DOHH2 (cell line): Measurements from ENCODE around the gene SESN1.

ENCODE experiments used
- H3F3A ChIP-seq: fragments of 200-600 bp; sonication (generic), shearing (Covaris generic); 2 replicates; pipeline ENCODE4 v1.6.0; 2016; ENCODE audit warnings: antibody characterized with exemption, mild to moderate bottlenecking; ENCODE audit not compliant: control insufficient read depth, insufficient read depth
- H3K27ac ChIP-seq: fragments of 200-600 bp; sonication (generic); 2 replicates; pipeline ENCODE4 v1.5.1; 2014; ENCODE audit warnings: low read depth, mild to moderate bottlenecking, low read length, moderate library complexity
- H3K27me3 ChIP-seq: fragments of 200-600 bp; sonication (generic); 2 replicates; pipeline ENCODE4 v1.6.1; 2014; ENCODE audit warnings: mild to moderate bottlenecking, low read length, mixed read lengths; ENCODE audit not compliant: control insufficient read depth
- H3K36me3 ChIP-seq: fragments of 200-600 bp; sonication (generic); 2 replicates; pipeline ENCODE4 v1.6.1; 2014; ENCODE audit warnings: mild to moderate bottlenecking, low read length, moderate library complexity, mixed read lengths; ENCODE audit not compliant: control insufficient read depth
- H3K4me1 ChIP-seq: fragments of 200-600 bp; sonication (generic); 2 replicates; pipeline ENCODE4 v1.6.1; 2014; ENCODE audit warnings: mild to moderate bottlenecking, low read length, mixed read lengths; ENCODE audit not compliant: control insufficient read depth
- H3K4me2 ChIP-seq: fragments of 200-600 bp; sonication (generic); 2 replicates; pipeline ENCODE4 v1.6.0; 2014; ENCODE audit warnings: mild to moderate bottlenecking, low read length, moderate library complexity
- H3K4me3 ChIP-seq: fragments of 200-600 bp; sonication (generic); 2 replicates; pipeline ENCODE4 v1.5.1; 2014; ENCODE audit warnings: mild to moderate bottlenecking, low read length, mixed read lengths
- H3K79me2 ChIP-seq: fragments of 200-600 bp; sonication (generic); 2 replicates; pipeline ENCODE4 v1.6.1; 2014; ENCODE audit warnings: mild to moderate bottlenecking, low read length, mixed read lengths; ENCODE audit not compliant: control insufficient read depth
- H3K9me2 ChIP-seq: fragments of 200-600 bp; sonication (generic); replicated peaks from 2 replicates; pipeline ENCODE4 v1.6.1; 2014; ENCODE audit warnings: mild to moderate bottlenecking, low read length, mixed read lengths; ENCODE audit not compliant: control insufficient read depth
- H3K9me3 ChIP-seq: fragments of 200-600 bp; sonication (generic); 2 replicates; pipeline ENCODE4 v1.6.1; 2014; ENCODE audit warnings: antibody characterized with exemption, low read length, mixed read lengths; ENCODE audit not compliant: control insufficient read depth, insufficient read depth
- H4K20me1 ChIP-seq: fragments of 200-600 bp; sonication (generic); 2 replicates; pipeline ENCODE4 v1.6.0; 2014; ENCODE audit warnings: low read depth, mild to moderate bottlenecking, antibody characterized with exemption, low read length, moderate library complexity; ENCODE audit not compliant: control insufficient read depth, insufficient read depth
- CTCF ChIP-seq: fragments of 200-600 bp; sonication (generic); IDR thresholded peaks from one replicate; pipeline ENCODE4 v1.5.1; 2014; ENCODE audit warnings: antibody characterized with exemption, mild to moderate bottlenecking, low read depth, low read length; ENCODE audit not compliant: poor library complexity, severe bottlenecking
- EZH2phosphoT487 ChIP-seq: fragments of 200-600 bp; sonication (generic); IDR thresholded peaks from 2 replicates; pipeline ENCODE4 v1.6.1; 2017; ENCODE audit warnings: borderline replicate concordance, mild to moderate bottlenecking, antibody characterized with exemption, low read length, moderate library complexity, mixed read lengths

SESN1 gene

GRCh38 chr6:109036574-109037294 lies 57.9 kb downstream of the SESN1 start:
- Histone ChIP-seq H3K4me2 (no peak overlapping the region), H3K27me3 (no peaks in the 10 kb centered on the region), H3K9me3 (no peaks in the 10 kb centered on the region), H3F3A (no peaks in the 10 kb centered on the region), H3K79me2 (no peaks in the 10 kb centered on the region), H3K36me3 (no peaks in the 10 kb centered on the region), H3K9me2 (no peaks in the 10 kb centered on the region), H3K27ac (no peak overlapping the region), H3K4me1 (no peaks in the 10 kb centered on the region), H3K4me3 (no peak overlapping the region), H4K20me1 (no peaks in the 10 kb centered on the region)
- no peak for TF ChIP-seq CTCF
- TF ChIP-seq EZH2phosphoT487 = no peak

GRCh38 chr6:109034526-109034925 lies 60.1 kb downstream of the SESN1 start:
- Histone ChIP-seq H3F3A (no peaks in the 10 kb centered on the region), H3K27me3 (peaks cover 3% of the 10 kb centered on the region; the same call in 1 of the 2 replicates), H3K27ac (no peak overlapping the region), H3K9me2 (no peaks in the 10 kb centered on the region), H3K79me2 (no peaks in the 10 kb centered on the region), H3K36me3 (no peaks in the 10 kb centered on the region), H3K4me2 (no peak overlapping the region), H4K20me1 (no peaks in the 10 kb centered on the region), H3K4me3 (no peak overlapping the region), H3K4me1 (no peaks in the 10 kb centered on the region), H3K9me3 (no peaks in the 10 kb centered on the region)
- TF ChIP-seq EZH2phosphoT487 = no peak
- no peak for TF ChIP-seq CTCF

GRCh38 chr6:109033655-109034054 lies 61.0 kb downstream of the SESN1 start:
- H3K27me3 ChIP-seq = peaks cover 3% of the 10 kb centered on the region; the same call in 1 of the 2 replicates
- no peak overlapping the region for H3K4me3 ChIP-seq
- H3K4me2 ChIP-seq = no peak overlapping the region
- no peaks in the 10 kb centered on the region for H3K9me3 ChIP-seq
- no peak overlapping the region for H3K27ac ChIP-seq
- no peaks in the 10 kb centered on the region for H3K36me3 ChIP-seq
- H3K9me2 ChIP-seq = no peaks in the 10 kb centered on the region
- H4K20me1 ChIP-seq = no peaks in the 10 kb centered on the region
- no peaks in the 10 kb centered on the region for H3F3A ChIP-seq
- no peaks in the 10 kb centered on the region for H3K4me1 ChIP-seq
- H3K79me2 ChIP-seq = no peaks in the 10 kb centered on the region
- no peak for TF ChIP-seq CTCF
- TF ChIP-seq EZH2phosphoT487 = no peak

- no peaks in the 10 kb centered on the region for H3K9me3 ChIP-seq
- H3K9me2 ChIP-seq = no peaks in the 10 kb centered on the region
- H3K4me3 ChIP-seq = no peak overlapping the region
- H3K4me2 ChIP-seq = no peak overlapping the region
- no peaks in the 10 kb centered on the region for H3K79me2 ChIP-seq
- H3K27ac ChIP-seq = no peak overlapping the region
- no peaks in the 10 kb centered on the region for H3K36me3 ChIP-seq
- TF ChIP-seq EZH2phosphoT487 (no peak), CTCF (no peak)
- H4K20me1 ChIP-seq = no peaks in the 10 kb centered on the region
- no peaks in the 10 kb centered on the region for H3F3A ChIP-seq
- peaks cover 3% of the 10 kb centered on the region; the same call in 1 of the 2 replicates for H3K27me3 ChIP-seq
- H3K4me1 ChIP-seq = no peaks in the 10 kb centered on the region
Observed at GRCh38 chr6:109031416-109031815, 63.2 kb downstream of the SESN1 start.
